ENCODE results near the gene MT1HL1. TPM values are rescaled to one million over a fixed set of nuclear protein-coding genes. Genes with fewer than 3 reads are reported as not detected.
A peak's percentile ranks its signal among the peaks of the same experiment; 100 is the strongest.

The MT1HL1 gene
- not detected for total RNA-seq

DNA sequence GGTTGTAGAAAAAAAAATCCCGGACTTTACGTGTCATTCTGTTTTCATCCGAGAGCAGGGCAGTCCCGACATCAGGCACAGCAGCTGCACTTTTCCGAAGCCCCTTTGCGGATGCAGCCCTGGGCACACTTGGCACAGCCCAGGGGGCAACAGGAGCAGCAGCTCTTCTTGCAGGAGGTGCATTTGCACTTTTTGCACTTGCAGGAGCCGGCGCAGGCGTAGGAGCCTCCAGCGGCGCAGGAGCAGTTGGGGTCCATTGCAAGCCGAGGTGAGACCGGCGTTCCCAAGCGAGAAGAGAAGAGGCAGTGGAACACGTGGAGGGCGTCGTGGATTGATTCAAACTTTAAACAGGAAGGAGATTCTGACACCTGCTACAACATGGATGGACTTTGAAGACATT, at the start of gene MT1HL1:
Gene MT1HL1 (minus strand): TSS at position 326 of the 400 bp plus-strand sequence. CDS start 69 bp downstream, at position 257.
- Mint-ChIP-seq H3K27ac (no peak within 1 kb of the TSS), H3K36me3 (no peaks in the 10 kb centered on the region), H3K4me3 (no peak within 1 kb of the TSS), H3K9me3 (no peaks in the 10 kb centered on the region), H3K4me1 (ENCODE audit: low read depth) (no peaks in the 10 kb centered on the region), H3K27me3 (no peaks in the 10 kb centered on the region)
- intact Hi-C loops (cut with micrococcal nuclease), result no loop called here
- POLR2A ChIA-PET, result no interaction called here
- DNase-seq, result no peak
- CTCF ChIA-PET, result no interaction called here

DNA sequence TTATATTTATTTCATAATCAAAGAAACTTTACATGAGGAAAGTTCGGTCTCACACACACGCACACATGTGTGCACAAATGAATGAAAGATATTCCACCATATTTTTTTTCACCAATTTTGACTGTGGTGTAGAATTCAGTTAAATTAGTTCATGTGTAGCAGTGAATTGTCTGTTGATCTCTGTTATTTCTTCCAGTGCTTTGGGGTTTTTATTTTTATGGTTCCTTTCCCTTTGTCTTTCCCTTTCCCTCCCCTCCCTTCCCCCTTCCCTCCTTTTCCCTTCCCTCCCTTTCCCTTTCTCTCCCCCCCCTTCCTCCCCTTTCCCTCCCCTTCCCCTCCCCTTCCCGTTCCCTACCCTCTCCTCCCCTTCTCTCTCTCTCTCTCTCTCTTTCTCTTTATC, 46.7 kb upstream of the MT1HL1 start:
- H3K4me1 Mint-ChIP-seq (ENCODE audit: low read depth), result no peaks in the 10 kb centered on the region
- no peak for DNase-seq
- peaks cover 24% of the 10 kb centered on the region for H3K27me3 Mint-ChIP-seq
- H3K36me3 Mint-ChIP-seq, result no peaks in the 10 kb centered on the region
- ChIA-PET CTCF (no interaction called here), POLR2A (no interaction called here)
- no peaks in the 10 kb centered on the region for H3K9me3 Mint-ChIP-seq
- no peak overlapping the region for H3K4me3 Mint-ChIP-seq
- intact Hi-C loops (cut with micrococcal nuclease), result no loop called here
- no peak overlapping the region for H3K27ac Mint-ChIP-seq

DNA sequence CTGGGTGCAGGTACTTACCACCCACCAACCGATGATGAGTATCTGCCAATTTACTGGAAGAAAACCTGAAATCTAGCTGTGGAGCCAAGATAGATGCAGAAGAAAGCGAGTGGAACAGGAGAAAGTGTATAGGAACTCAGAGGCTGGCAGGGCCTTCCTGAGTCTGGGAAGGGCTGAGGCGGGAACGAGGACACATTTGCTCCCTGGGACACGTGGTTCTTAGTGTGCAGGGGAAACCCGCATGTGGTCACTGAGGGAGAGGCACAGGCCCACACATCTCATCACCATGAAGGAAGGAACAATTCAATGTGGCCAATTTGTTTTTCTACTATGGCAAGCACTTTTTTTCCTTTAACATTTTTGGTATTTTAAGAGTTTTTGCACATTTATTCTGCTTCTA, 45.9 kb upstream of the MT1HL1 start:
- Mint-ChIP-seq H3K27me3 (peaks cover 28% of the 10 kb centered on the region), H3K4me3 (no peak overlapping the region), H3K9me3 (no peaks in the 10 kb centered on the region), H3K4me1 (ENCODE audit: low read depth) (no peaks in the 10 kb centered on the region), H3K36me3 (no peaks in the 10 kb centered on the region), H3K27ac (no peak overlapping the region)
- ChIA-PET POLR2A (no interaction called here), CTCF (no interaction called here)
- intact Hi-C loops (cut with micrococcal nuclease), result no loop called here
- no peak for DNase-seq

DNA sequence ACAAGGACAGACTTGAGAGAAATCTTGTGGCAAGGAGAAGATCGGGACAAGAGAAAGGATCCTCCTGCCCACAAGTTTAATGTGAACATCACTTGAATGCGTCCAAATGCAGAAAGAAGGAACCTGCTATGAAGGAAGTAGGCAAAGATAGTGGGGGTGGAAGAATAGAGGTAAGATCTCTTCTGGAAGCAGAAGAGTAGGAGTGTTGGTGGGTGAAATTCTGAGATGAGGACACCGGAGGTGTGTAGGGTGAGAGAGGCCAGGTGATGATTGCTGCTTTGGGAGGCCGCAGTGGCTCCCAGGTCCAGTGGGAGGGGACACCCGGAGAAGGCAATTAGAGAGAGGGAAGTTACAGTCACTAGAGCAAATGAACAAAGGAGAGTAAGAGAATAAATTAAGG, 44.6 kb upstream of the MT1HL1 start:
- Mint-ChIP-seq H3K4me1 (ENCODE audit: low read depth) (peaks cover 3% of the 10 kb centered on the region), H3K27me3 (peaks cover 32% of the 10 kb centered on the region), H3K27ac (no peak overlapping the region), H3K36me3 (no peaks in the 10 kb centered on the region), H3K4me3 (no peak overlapping the region), H3K9me3 (no peaks in the 10 kb centered on the region)
- POLR2A ChIA-PET, result no interaction called here
- DNase-seq, result no peak
- intact Hi-C loops (cut with micrococcal nuclease), result no loop called here
- CTCF ChIA-PET, result no interaction called here

DNA sequence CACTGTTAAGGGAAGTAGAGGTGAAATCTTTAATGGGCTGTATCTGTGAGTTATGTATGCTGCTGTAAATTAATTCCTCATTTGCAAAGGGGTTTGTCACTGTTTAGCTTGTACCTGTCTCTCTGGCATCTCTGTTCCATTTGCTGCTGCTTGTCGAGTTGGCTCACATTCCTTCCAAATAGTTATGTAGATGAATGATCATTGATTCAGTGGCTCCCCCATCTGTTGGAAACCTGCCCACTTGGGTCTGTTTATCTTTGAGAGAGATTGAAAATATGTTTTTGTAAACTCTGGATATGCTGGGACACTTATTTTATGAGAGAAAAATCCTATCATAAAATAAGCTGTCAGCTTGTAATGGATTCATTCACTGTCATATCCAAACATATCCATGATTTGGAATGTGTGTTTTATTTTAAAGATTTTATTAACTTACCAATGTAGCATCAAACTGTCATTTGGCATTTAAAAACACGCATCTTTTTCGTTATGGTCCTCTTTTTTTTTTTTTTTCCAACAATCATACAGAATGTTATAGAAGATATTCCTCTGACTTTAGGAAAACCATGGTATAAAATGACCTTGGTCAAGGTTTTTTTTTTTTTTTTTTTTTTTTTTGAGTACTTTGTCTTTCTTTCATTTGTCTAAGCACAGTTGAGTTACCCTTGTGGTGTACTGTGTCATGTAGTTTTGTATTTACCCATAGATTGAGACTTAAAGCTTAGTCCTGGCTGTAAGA, 41.2 kb upstream of the MT1HL1 start:
- no peak overlapping the region for H3K4me3 Mint-ChIP-seq
- intact Hi-C loops (cut with micrococcal nuclease), result no loop called here

DNA sequence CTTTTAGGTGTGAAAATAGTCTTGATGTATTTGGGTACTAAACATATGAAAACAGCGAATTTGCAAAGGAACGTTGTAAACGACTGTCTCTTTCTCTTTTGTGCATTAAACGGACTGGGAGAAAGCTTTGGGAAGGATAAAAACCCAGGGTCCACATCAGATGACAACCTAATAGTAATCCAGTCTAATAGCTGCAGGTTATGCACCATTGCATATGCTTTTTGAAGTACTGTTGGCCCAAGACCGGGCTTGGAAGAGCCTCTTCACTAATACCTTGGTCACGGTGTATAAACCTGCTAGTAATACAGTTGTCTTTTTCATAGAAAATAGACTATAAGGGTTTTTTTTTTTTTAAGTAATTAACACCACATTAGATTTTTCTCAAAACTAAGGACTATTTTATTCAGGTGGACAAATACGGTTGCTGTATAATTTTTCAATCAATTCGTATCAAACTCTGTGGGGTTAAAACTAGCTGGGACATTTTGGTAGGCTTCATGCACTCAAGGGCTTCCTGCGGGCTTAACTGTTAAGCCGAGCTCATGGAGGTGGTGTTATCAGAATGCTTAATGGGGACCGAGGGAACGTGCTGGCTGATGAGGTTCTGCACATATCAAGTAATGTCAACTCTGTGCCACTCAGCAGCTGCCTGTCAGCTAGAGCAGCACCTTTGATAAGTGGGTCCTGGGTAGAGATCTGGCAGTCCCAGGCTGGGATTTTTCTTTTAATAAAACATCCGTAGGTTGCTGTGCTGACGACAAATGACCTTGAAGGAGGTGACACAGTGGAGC, 39.8 kb upstream of the MT1HL1 start:
- Mint-ChIP-seq H3K4me3 (no peak overlapping the region), H3K36me3 (no peaks in the 10 kb centered on the region), H3K27ac (no peak overlapping the region), H3K27me3 (peaks cover 44% of the 10 kb centered on the region), H3K9me3 (no peaks in the 10 kb centered on the region), H3K4me1 (ENCODE audit: low read depth) (peaks cover 21% of the 10 kb centered on the region)
- no peak for DNase-seq
- ChIA-PET POLR2A (no interaction called here), CTCF (no interaction called here)
- intact Hi-C loops (cut with micrococcal nuclease), result loop anchor here (5.0 kb wide), 1 partner anchor 343 kb away; no protein-coding TSS in a partner anchor

More for the DNA sequence above, 41.2 kb upstream of the MT1HL1 start:
- ChIA-PET CTCF (interaction anchor here (0.6 to 0.7 kb wide), 3 partner anchors 21 to 120 kb away, joined by 3 read pairs; no protein-coding TSS in a partner anchor), POLR2A (no interaction called here)
- Mint-ChIP-seq H3K27ac (no peak overlapping the region), H3K36me3 (no peaks in the 10 kb centered on the region), H3K27me3 (peaks cover 48% of the 10 kb centered on the region), H3K4me1 (ENCODE audit: low read depth) (peaks cover 21% of the 10 kb centered on the region), H3K9me3 (no peaks in the 10 kb centered on the region)
- DNase-seq, result no peak

DNA sequence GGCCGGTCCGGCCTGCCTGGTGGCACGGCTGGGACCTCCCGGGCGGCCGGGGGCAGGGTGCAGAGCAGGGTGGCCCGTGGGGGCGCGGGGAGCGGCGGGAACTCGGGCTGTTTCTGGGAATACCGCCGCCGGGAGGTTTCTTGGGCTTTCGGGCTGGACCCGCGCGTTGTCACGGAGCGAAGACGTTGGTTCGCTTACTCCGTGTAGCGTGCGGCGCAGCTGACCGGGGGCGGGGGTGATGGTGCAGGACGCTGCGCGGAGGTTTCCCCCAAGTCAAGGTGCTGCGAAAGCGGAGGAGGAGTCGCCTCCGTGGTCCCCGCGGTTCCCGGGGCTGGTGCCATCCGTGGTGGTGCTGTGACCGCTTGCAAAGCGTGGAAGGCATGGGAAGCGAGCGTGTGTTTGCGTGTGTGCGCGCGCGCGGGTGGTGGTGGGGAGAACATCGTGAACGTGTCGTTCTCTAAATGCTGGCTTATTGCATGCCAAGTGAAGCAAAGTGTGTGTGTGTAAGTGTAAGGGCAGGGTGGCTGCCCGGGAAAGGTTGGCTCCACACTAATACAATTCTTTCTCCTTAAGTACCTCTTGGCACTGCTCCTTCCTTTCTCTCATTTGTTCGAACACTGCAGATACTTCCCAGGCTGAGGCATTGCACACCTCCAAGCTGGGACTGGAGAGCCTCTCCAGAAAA, 38.8 kb upstream of the MT1HL1 start:
- ChIA-PET CTCF (no interaction called here), POLR2A (no interaction called here)
- H3K27ac Mint-ChIP-seq, result no peak overlapping the region
- H3K4me3 Mint-ChIP-seq, result no peak overlapping the region
- intact Hi-C loops (cut with micrococcal nuclease), result loop anchor here (5.0 kb wide), 1 partner anchor 344 kb away; no protein-coding TSS in a partner anchor
- no peak for DNase-seq
- peaks cover 51% of the 10 kb centered on the region for H3K27me3 Mint-ChIP-seq
- H3K36me3 Mint-ChIP-seq, result no peaks in the 10 kb centered on the region
- no peaks in the 10 kb centered on the region for H3K9me3 Mint-ChIP-seq
- peaks cover 21% of the 10 kb centered on the region for H3K4me1 Mint-ChIP-seq (ENCODE audit: low read depth)

DNA sequence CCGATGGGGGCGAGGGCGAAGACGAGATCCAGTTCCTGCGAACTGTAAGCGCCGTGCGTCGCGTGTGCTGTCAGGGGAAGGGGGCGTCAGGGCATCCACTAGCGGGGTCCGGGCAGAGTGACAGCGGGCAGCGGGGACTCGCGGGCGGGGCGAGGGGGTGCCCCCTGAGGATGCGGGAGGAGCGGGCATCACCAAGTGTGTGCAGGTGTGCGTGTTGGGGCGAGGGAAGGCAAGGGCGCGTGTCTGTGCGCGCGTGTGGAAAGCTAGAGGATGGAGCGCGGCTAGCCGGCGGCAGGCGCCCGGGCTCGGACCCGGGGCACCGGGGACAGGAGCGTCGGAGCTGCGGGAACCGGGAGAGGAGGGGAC, 38.3 kb upstream of the MT1HL1 start:
- Mint-ChIP-seq H3K27me3 (peaks cover 51% of the 10 kb centered on the region), H3K27ac (no peak overlapping the region), H3K4me3 (no peak overlapping the region), H3K4me1 (ENCODE audit: low read depth) (peaks cover 21% of the 10 kb centered on the region), H3K9me3 (no peaks in the 10 kb centered on the region), H3K36me3 (no peaks in the 10 kb centered on the region)
- ChIA-PET CTCF (no interaction called here), POLR2A (no interaction called here)
- DNase-seq, result no peak
- intact Hi-C loops (cut with micrococcal nuclease), result loop anchor here (5.0 kb wide), 1 partner anchor 345 kb away; no protein-coding TSS in a partner anchor

DNA sequence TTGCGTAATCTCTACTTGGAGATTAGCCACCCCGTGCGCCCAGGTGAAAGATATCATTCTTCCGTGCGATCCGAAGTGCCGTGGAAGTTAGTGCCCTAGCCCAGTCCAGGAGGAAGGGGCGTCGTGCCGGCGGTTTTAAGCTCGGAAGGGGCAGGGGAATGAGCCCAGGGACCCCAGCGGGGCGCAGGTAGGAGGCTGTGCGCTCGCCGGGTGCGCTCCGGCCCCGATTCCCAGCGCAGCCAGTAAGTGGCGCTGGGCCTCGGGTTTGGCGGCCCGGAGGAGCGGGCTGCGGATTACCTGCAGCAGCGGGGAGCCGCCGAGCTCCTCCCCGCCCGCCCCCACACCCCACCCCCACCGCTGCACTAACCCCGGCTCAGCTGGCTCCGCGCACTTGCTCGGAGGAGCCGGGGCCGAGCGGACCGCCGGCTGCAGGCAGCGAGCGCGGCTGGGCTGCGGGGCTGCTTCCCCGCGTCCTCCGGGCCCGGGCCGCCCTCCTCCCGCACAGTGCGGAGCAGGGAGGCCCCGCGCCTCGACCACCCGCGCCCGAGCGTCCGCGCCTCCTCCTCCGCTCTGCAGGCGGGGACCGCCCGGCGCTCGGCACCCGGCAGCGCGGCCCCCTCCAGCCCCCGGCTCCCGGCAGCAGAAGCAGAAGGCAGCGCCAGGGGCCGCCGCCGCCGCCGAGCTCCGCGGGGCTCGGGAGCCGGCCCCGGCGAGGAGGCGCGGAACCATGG, 37.7 kb upstream of the MT1HL1 start, which contains the start of gene RYR2:
Gene RYR2 (plus strand): TSS at position 390 of the 731 bp plus-strand sequence. CDS start 338 bp downstream, at position 728.
- peak; percentile 16 for DNase-seq
- intact Hi-C loops (cut with micrococcal nuclease), result loop anchor here (5.0 kb wide), 1 partner anchor 345 kb away; no protein-coding TSS in a partner anchor
- H3K27ac Mint-ChIP-seq, result no peak within 1 kb of the TSS
- no peaks in the 10 kb centered on the region for H3K36me3 Mint-ChIP-seq
- H3K9me3 Mint-ChIP-seq, result no peaks in the 10 kb centered on the region
- peaks cover 21% of the 10 kb centered on the region for H3K4me1 Mint-ChIP-seq (ENCODE audit: low read depth)
- ChIA-PET POLR2A (no interaction called here), CTCF (no interaction called here)
- peaks cover 51% of the 10 kb centered on the region for H3K27me3 Mint-ChIP-seq
- peak within 1 kb of the TSS; percentile 40 for H3K4me3 Mint-ChIP-seq

DNA sequence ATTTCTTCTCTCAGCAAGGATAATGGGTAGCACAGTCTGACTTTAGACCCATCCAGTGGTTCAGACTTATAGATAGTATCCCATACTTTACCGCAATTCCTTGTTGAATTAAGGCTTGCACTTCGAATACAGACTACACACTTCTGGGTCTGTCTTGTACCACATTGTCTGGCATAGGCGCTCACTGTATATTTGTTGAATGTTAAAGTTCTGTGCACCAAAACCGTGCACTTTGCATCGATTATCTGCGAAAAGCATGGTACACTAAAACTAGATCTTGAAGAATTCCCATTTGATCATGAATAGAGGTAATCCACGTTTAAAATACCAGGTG, 37.2 kb upstream of the MT1HL1 start:
- POLR2A ChIA-PET, result no interaction called here
- peak overlapping the region; percentile 40 for H3K4me3 Mint-ChIP-seq

DNA sequence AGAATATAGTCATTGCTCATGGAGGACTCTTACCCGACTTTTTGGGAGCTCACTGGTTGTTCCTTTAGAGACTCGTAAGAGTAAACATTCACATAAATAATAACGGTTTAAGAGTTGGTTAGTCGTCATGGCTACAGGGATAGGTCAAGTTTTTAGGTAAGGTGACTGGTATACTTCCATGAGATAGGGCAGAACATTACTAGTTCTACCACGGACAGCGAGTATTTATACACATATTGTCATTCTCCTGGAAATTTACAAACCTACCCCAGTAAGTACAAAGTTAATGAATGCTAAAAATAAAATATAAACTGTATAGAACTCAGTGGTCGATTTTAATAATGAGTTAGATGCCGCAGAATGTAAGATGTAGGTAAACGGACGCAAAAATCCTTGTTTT, 36.6 kb upstream of the MT1HL1 start:
- Mint-ChIP-seq H3K27ac (no peak overlapping the region), H3K9me3 (no peaks in the 10 kb centered on the region), H3K27me3 (peaks cover 46% of the 10 kb centered on the region), H3K4me1 (ENCODE audit: low read depth) (peaks cover 21% of the 10 kb centered on the region), H3K4me3 (no peak overlapping the region), H3K36me3 (no peaks in the 10 kb centered on the region)
- no peak for DNase-seq
- POLR2A ChIA-PET, result no interaction called here
- intact Hi-C loops (cut with micrococcal nuclease), result loop anchor here (5.0 kb wide), 1 partner anchor 346 kb away; no protein-coding TSS in a partner anchor
- CTCF ChIA-PET, result no interaction called here

More for the DNA sequence above, 37.2 kb upstream of the MT1HL1 start:
- Mint-ChIP-seq H3K9me3 (no peaks in the 10 kb centered on the region), H3K27me3 (peaks cover 51% of the 10 kb centered on the region), H3K36me3 (no peaks in the 10 kb centered on the region), H3K4me1 (ENCODE audit: low read depth) (peaks cover 21% of the 10 kb centered on the region), H3K27ac (no peak overlapping the region)
- DNase-seq, result no peak
- intact Hi-C loops (cut with micrococcal nuclease), result loop anchor here (5.0 kb wide), 1 partner anchor 346 kb away; no protein-coding TSS in a partner anchor
- CTCF ChIA-PET, result no interaction called here

DNA sequence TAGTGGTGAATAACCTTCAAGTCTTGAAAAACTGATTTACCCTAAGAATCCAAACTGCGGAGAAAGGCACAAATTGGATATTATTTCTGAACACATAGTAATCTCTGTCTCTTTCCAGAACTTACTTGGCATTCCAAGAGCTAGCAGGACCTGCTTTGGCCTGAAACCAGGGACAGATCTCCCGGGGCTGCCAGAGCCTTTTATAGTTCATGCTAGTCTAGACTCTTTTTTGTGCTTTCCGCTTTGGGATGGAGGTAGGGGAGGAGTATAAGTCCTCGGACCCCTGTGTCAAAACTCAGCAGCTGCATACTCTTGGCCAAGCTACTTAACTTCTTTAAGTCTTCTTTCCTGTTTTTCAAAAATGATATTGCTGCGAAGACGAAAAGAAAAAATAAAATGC, 34.0 kb upstream of the MT1HL1 start:
- ChIA-PET POLR2A (no interaction called here), CTCF (no interaction called here)
- Mint-ChIP-seq H3K9me3 (no peaks in the 10 kb centered on the region), H3K27ac (no peak overlapping the region), H3K27me3 (peaks cover 27% of the 10 kb centered on the region), H3K4me3 (no peak overlapping the region), H3K36me3 (no peaks in the 10 kb centered on the region), H3K4me1 (ENCODE audit: low read depth) (peaks cover 12% of the 10 kb centered on the region)
- intact Hi-C loops (cut with micrococcal nuclease), result no loop called here
- no peak for DNase-seq

Data from activated CD4-positive, alpha-beta memory T cell treated with anti-CD3 and anti-CD28 coated beads for 36 hours (primary cell).